Fibroblast of gingiva (primary cell): ENCODE results near the gene NACAD.

Experiments
- DNase-seq: peaks from one replicate; pipeline ENCODE4 v3.0.0-alpha.2; 2011; ENCODE audit warnings: low read depth

NACAD gene

DNA sequence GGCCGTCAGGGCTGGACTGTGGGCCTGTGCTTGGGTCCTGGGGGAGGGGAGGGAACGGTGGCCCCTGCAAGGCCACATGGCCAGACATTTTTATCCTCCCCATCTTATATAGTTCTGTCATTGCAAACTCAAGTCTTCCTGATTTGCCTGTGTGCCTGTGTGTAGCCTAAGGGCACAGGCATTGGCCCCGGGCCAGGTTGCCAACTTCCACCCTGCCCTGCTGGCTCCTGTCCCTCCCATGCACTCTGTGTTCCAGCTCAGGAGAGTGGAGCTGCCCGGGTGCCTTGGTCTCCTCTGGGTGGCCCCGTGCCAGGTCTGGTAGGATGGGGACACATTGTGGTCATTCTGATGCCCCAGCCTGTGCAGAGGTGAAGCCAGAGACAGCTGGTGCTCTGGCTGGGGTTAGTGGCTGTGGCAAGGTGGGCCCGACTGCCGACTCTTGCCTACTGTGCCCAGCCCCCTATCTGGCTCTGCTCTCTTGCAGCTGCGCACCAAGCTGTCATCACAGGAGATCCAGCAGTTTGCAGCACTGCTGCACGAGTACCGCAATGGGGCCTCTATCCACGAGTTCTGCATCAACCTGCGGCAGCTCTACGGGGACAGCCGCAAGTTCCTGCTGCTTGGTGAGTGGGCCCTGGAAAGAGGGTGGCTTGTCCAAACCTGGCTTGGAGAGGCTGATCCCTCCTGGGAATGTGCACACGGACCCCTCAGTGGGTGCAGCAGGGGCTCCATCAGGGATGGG lies 14.8 kb downstream of the NACAD start:
- DNase-seq: no peak

DNA sequence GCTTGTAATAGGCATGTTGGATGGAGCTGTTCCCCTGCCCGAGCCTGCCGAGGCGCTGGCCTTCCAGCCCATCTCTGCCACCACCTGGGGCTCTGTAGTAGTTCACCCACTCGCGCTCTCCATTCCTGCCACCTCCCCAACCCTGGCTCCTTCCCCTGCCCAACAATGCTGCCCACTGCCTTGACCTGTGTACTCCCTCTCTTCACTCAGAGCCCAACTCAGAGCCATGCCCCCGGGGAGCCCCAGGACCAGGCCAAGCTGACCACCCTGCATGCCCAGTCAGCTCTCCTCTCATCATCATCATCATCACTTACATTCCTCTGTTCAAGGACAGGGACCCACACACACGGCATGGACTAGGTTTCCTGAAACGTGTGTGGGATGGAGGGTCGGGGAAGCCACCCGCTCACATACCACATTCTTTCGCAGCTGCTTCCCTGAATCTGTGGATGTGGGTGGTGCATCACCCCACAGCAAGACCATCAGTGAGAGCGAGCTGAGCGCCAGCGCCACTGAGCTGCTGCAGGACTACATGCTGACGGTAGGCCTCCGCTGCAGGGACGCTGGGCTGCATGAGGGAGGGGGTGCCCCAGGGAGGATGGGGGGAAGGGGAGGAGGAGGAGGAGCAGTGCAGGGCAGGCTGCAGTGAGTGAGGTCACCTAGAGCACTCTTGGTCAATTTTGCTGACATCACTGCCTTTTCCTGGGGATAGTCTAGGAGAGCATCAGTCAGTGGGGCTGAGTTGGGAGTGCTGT lies 15.6 kb downstream of the NACAD start:
- no peak for DNase-seq

DNA sequence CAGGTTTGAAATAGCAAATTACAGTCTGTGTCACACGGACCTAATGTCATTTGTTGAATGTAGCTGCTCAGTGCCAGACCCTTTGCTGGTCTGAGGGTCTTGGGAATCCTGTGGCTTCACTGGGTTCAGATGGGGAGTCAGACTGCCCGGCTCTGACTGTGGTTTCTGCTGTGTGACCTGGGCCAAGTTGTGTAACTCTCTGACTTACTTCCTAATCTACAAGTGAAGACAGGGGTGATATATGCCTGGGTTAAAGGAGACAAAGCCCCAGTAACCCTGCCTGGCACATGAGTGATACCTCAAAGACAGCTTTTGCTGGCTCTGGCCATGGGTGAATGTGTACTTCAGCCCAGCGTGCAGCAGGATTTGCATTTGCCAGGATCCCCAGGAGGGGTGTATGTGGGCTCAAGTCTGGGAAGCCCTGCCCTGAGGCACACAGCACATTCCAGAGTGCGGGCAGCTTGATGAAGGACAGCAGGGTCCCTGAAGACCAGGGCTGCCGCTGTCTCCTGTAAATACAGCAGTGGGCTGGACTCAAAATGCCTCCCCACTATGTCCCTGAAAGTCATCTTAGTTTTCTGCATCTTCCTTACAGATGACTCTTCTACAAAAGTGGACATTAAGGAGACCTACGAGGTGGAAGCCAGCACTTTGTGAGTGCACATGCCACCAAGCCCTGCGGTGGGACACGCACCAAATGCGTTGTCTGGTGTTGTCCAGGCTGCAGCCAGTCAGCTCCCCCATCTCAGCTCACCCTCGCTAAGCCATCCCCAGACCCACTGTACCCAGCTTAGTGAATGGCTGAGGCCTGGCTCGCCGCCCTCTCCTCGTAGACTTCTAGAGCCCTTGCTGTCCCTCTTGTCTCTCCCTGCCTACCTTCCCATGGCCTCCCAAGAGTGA lies 16.4 kb downstream of the NACAD start:
- DNase-seq: no peak

DNA sequence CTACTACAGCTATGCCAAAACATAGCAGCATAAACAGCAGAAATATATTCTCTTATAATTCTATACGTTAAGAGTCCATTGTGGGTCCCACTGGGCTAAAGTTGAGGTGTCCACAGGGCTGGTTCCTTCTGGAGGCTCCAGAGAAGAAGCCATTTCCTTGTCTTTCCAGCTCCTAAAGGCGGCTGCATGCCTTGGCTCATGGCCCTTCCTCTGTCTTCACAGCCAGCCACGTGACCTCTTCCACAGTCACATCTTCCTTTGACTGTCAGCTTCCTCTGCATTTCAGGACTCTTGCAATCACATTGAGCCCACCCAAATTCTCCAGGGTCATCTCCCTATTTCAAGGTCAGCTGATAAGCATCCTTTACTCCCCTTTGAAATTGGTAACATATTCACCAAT lies 17.2 kb downstream of the NACAD start:
- no peak for DNase-seq

DNA sequence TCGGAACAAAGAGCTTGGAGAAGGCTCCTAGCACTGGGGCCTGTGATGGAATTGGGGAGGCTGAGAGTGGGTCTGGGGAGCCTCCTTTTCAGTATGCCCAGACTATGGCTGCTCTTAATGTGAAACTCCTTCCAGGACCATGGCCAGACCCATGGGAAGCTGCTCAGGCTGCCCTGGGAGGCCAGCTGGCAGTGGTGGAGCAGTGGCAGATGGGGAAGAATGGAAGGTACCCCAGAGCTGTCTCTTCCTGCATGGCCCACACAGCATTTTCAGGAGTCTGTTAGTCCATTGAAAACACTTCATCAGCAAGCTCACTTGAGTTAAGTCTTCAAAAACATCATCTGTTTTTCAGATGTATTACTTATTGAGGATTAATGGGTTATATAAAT lies 18.5 kb downstream of the NACAD start:
- no peak for DNase-seq

DNA sequence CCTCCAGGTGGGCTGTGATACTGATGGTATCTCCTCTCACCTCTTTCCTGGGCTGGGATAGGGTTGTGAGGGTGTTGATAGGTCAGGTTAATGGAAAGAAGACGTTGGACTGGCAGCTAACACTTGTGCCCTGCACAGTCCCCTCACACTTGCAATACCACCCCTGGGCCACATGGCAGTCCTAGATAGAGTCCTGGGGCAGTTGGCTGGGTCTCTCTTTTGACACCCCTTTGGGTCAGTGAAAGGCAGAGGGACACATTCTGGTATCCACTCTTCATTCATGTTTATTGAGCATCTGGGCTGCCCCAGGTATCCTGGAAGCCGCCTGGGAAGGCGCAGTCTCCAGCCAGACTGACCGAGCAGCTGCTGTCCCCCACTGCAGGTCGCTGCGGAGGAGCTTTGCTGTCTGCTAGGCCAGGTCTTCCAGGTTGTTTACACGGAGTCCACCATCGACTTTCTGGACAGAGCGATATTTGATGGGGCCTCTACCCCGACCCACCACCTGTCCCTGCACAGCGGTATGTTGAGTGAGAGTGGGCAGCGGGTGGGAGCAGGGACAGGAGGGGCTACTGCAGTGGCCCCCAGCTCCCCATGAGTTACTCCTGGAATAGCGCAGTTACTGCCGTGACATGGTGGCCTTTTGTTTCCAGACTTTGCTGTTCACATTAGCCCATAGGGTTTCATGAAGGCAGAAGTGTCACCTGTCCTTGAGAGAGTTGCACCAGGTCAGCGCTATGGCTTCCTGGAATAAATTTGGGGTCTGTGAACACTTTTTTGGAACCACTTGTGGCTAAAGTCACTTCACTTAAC lies 19.1 kb downstream of the NACAD start:
- DNase-seq: no peak

DNA sequence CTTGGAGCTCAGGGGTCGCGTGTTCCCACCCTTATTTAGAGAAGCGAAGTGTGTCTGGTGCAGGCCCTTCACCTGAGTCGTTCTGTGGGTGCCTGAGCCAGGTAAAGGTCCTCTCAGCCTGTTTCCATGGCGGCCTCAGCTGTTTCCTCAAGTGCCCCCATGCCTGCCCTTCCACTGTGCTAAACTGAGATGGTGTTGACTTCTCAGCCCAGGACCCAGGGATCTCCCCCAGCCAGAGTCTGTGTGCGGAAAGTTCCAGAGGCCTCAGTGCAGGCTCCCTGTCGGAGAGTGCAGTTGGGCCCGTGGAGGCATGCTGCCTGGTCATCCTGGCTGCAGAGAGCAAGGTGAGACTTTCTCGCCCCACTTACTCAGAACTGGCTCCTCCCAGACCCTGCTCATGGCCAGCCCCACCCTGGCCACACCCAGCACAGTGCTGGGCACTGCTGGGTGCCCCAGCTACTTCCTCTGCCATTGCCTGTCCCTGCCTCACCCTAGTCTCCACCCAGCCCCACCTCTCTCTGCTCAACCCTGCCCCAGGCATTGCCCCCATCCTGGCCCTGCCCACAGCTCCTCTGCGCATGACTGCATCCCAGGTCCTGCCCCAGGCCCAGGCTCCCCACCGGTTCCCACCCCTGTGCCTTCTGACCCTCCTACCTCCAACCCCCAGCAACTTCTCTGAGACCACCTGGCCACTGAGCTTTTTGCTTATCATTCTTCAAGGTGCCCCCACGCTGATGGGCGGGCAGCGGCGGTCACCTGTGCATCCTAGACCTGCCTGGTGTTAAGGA lies 20.3 kb downstream of the NACAD start:
- no peak for DNase-seq

DNA sequence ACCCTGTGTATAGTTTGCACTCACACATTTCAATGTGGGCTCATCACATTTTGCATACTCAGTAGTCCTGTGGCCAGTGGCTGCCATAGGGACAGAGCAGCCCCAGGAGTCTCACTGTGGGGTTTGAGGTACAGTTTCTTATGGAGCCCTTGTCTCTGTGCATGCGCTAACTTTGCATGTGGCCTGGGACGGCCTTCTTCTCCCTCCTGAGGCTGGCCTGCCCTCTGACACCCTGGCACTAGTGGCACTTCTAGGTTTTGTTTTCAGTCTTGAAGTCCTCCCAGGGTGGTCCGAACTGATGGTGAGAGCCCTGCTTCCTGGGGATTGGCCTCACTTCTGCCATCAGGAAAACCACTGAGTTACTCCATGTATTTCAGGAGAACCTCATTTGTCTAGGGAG lies 21.2 kb downstream of the NACAD start:
- DNase-seq: no peak

DNA sequence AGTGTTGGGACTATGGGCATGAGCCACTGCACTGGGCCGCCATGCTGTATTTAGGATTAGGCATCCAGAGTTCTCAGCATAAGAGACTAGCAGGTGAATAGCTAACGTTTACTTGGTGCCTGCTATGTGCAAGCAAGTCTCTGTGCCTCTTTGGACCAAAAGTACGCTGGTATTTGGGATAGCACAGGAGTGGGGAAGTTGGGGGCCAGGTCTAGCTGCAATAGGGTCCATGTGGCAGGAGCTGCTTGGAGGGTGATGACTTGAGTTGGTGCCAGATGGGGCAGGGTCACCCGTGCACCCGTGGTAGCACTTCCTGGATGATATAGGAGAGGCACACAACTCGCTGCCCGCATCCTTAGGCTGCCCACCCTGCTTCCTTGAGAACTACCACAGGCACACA lies 22.4 kb downstream of the NACAD start:
- DNase-seq: no peak

DNA sequence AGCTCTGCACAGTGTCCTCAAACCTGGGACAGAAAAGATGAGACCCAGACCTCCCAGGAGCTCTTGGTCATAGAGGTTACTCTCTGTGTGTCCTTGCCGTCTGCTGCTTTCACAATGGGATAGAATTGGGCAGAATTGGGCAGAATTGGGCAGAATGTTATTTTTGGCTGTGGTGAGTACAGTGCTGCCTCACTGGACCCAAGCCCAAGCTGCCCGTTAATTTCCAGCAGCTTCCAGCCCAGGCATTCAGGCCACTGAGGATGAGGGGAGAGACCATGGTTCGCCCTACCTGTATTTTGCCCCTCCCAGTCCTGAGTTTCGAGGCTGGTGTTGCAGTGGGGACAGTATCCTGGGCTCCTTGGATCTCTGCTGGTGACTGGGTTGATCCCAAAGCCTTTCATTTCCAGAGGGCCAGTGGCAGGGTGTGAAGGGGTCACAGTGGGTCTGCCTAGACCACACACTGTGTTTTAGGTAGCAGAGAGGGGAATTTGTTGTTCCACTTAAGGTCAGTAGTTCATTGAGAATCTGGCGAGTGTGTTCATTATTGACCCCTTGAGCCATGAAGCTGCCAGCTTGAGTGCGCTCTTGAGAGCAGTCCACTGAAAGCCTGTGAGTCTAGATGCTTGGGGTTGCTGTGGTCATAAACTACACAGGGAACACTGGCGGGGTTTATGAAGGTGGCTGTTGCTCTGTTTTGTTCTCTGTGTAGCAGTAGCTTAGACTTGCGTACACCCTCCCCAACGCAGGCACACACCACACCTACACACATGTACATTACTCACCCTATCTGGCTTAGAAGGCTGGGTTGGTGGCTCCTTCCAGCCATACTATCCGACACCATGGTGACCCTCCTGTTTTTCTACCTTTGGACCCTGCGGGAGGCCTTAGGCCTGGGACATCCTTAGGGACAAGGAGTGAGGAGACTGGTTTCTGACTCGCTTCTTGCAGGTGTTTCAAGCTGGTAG lies 23.5 kb downstream of the NACAD start:
- peak; percentile 27 for DNase-seq

DNA sequence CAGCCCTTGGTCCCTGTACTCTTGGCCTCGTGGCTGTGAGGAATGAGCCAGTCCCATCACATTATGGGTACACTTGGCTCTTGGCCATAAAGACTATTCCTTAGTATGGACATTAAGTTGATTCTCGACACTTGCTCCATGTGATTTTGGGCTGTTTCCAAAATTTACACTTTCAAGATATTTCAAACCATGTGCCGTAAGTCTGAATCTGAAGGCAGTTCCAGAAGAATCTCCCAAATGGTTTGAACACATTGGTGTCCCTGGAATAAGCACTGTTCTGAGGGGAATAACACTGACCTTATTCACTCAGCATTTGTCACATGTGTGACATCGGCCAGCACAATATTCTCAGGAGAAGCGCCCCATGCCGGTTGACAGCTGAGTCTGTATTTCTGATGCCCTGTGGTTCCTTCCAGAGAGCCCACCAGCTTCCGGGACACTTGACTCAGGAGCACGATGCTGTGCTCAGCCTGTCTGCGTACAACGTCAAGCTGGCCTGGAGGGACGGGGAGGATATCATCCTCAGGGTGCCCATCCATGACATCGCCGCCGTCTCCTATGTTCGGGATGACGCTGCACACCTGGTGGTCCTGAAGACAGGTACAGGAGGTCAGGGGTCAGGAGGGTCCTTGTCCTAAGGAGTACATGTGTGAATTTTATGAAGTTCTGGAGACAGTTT lies 24.6 kb downstream of the NACAD start:
- no peak for DNase-seq

DNA sequence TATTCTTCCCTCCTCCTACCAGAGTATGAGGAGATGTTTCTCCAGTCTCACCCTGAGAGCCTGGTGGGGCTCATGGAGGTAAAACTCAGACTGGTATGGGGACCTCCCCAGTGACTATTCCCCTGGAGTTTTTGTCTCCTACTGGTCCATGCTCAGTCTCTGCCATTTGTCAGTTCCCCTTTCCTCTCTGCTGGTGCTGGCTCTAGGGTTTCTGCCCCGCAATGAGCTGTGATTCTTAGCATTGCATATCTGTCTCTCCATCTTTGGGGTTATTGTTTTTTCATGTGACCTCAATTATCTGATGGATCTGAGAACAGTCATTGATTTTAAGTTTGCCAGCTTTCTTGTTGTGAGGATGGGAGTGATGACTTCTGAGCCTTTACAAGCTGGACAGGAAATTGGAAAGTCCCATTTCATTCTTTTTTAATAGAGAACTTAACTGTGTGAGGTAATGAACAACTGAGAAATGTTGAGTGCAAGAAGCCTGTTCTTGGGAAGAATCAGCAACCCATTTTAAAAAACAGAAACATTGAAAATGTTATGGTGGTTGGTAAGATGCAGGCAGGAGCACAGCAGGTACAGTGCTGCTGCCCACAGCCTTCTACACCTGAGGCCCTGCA lies 26.9 kb downstream of the NACAD start:
- DNase-seq: no peak

DNA sequence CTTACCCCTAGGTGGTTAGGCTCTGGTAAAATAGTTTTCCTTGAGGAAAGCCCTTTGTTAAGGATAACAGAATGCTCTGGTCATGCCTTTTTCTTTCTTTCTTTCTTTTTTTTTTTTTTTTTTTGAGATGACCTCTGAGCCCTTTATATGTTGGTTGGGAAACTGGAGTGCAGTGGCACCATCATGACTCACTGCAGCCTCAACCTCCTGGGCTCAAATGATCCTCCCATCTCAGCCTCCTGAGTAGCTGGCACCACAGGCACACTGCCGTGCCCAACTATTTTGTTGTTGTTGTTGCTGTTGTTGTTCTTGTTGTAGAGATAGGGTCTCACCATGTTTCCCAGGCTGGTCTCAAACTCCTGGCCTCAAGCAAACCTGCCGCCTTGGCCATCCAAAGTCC lies 27.4 kb downstream of the NACAD start:
- no peak for DNase-seq

DNA sequence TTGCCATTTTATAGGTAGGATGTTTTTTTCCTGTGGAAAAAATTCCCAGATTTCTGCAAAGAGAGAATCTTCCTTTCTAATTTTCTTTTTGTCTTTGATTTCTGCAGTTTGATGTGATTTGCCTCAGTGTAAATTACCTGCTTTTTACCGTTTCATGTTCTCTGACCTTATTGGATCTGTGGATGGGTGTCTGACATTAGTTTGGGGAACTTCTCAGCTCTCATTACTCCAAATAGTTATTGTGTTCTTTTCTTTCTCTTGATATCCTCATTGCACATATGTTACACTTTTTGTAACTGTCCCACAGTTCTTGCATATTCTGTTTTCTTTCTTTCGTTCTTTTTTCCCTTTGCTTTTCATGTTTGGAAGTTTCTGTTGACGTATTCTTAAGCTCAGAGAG lies 28.5 kb downstream of the NACAD start:
- DNase-seq: no peak

DNA sequence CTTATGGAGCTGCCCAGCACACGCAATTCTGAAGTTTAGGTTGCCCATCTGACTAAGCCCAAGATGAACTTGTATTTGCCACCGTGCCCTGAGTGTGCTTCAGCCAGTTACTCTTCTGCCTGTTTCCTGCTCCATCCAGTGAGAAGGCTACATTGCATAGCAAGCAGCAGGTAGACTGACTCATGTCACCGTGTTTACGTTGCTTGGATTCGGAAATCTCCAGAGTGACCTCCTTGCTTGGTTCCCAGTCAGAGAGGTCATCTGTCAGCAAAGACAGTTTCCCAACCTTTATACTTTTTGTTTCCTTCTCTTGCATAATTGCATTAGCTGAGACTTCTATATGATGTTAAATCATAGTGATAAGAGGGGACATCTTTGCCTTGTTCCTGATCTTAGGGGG lies 30.9 kb downstream of the NACAD start:
- DNase-seq: no peak

DNA sequence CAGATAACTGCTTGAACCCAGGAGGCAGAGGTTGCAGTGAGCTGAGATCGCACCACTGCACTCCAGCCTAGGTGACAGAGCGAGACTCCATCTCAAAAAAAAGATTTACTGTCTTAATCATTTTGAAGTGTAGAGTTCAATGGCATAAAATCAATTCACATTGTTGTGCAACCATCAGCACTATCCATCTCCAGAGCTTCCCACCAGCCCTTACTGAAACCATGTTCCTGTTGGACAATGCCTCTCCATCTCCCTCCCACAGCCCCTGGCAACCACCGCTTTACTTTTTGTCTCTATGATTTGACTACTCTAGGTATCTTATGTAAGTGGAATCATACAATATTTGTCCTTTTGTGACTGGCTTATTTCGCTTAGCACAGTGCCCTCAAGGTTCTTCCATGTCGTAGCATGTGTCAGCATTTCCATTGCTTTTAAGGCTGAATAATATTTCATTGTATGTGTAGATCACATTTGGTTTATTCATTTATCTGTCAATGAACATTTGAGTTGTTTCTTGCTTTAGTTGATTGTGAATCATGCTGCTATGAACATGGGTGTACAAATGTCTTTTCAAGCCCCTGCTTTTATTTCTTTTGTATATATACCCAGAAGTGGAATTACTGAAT lies 33.1 kb downstream of the NACAD start:
- DNase-seq: no peak

DNA sequence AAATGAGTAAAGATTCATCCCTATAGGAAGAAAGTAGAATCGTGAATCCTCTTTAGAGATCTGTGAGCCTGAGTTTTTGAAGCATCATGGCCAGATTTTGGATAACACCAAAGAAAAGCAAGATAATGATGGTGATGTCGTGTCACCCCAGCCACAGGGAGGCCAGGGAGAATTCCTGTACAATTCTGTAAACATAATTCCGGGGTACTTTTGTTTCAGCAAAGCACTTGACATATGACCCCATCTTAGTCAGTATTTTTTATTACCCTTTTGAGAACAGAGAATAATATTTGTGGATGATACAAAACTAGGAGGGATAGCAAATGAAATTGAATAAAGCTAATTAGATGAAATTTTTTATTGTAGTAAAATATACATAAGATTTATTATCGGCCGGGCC lies 33.8 kb downstream of the NACAD start:
- no peak for DNase-seq

DNA sequence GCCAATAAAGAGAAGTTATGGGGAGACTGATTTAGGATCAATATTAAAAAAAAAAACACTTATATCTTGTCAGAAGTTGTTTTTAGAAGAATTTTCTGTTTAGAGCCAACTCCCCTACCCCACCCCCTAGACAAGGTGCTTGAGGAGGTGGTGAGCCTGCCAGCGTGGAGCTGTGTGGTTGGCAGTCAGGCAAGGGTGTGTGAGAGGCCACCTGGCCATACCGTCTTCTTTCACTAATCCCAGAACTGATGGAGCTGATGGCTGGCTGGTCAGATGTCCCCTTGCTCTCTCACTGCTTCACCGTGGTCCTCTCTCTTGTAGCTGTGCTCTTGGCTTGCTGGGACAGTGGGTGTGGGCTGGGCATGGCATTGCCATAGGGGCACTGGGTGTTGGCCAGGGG lies 34.3 kb downstream of the NACAD start:
- DNase-seq: no peak
